Stomach (tissue), 4 donors: Measurements from ENCODE around the gene PLCG2.

Experiments used
- POLR2AphosphoS5 ChIP-seq, 3 donors: sonication (generic); formaldehyde crosslinking; IDR thresholded peaks; one replicate each; pipeline ENCODE4 v1.6.1; 2016; ENCODE audit warnings: antibody characterized with exemption in 3 of 3
- TF ChIP-seq, protein P1 (sequence below), 7 experiments: fragments of 450-650 bp in 4 of 7; fragments of 200-600 bp in 3 of 7; sonication (generic) in 3 of 7; IDR thresholded peaks; one replicate each; pipeline ENCODE4 v1.5.1; 2016 to 2019; ENCODE audit warnings: antibody characterized with exemption in 7 of 7, control low read depth in 2 of 7, mild to moderate bottlenecking in 1 of 7

DNA sequence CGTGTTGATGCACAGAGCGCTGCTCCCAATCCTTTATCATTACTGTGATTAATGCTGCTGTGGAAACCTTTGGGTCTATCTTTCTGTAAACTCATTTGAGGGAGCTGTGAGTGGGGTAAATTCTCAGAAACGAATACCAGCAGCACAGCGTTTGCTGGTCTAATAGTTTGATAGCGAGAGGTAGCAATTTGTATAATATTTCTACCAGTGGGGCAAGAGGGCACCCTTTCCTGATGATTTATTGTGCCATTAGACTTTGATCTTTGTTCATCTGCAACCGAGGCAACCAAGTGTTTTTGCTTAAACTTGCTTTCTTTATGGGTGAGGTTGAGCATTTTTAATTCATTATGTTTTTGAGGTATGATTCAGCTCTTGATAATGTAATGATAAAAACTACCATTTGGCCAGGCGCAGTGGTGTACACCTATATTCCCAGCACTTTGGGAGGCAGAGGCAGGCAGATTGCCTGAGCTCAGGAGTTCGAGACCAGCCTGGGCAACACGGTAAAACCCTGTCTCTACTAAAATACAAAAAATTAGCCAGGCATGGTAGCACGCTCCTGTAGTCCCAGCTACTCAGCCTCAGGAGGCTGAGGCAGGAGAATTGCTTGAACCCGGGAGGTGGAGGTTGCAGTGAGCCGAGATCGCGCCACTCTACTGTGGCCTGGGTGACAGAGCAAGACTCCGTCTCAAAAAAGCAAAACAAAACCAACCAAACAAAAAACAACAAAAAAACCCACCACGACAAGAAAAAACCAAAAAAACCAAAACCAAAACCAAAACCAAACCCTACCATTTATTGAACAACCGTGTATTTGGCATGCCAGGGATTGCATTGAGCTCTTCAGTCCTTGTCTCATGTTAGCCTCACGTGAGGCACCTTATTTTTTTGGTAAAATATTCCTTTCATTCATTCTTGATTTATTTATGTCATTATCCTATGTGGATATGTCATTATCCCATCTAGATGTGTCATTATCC lies 81.5 kb downstream of the PLCG2 start:
- TF ChIP-seq, protein P1, sequence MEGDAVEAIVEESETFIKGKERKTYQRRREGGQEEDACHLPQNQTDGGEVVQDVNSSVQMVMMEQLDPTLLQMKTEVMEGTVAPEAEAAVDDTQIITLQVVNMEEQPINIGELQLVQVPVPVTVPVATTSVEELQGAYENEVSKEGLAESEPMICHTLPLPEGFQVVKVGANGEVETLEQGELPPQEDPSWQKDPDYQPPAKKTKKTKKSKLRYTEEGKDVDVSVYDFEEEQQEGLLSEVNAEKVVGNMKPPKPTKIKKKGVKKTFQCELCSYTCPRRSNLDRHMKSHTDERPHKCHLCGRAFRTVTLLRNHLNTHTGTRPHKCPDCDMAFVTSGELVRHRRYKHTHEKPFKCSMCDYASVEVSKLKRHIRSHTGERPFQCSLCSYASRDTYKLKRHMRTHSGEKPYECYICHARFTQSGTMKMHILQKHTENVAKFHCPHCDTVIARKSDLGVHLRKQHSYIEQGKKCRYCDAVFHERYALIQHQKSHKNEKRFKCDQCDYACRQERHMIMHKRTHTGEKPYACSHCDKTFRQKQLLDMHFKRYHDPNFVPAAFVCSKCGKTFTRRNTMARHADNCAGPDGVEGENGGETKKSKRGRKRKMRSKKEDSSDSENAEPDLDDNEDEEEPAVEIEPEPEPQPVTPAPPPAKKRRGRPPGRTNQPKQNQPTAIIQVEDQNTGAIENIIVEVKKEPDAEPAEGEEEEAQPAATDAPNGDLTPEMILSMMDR (IDR thresholded peaks at IDR 0.05): no peak
- TF ChIP-seq POLR2AphosphoS5 (IDR thresholded peaks at IDR 0.05): no peak
